H1 (cell line): Measurements from ENCODE around the gene LAMTOR3.

Source experiments
- CBX5 ChIP-seq: fragments of 300-800, 300-1000 bp; sonication (generic); IDR thresholded peaks from 2 replicates; pipeline ENCODE4 v1.7.1; 2016; ENCODE audit warnings: antibody characterized with exemption, low read length, low read depth
- CEBPB ChIP-seq: IDR thresholded peaks from 2 replicates; pipeline ENCODE4 v1.6.1; 2012; ENCODE audit warnings: low read depth, low read length
- CTCF ChIP-seq, 3 experiments: IDR thresholded peaks; 1 replicate in 2 of 3; 2 replicates in 1 of 3; pipeline versions ENCODE4 v1.5.1 to v1.6.1; 2011; ENCODE audit warnings: low read length in 3 of 3, mild to moderate bottlenecking in 3 of 3, inconsistent platforms in 2 of 3, low read depth in 1 of 3, moderate library complexity in 1 of 3; ENCODE audit not compliant: insufficient read depth in 1 of 3; ENCODE audit errors: control extremely low read depth in 1 of 3
- E2F6 ChIP-seq: IDR thresholded peaks from 2 replicates; pipeline ENCODE4 v1.6.1; 2012; ENCODE audit warnings: inconsistent platforms
- JUN ChIP-seq: IDR thresholded peaks from 2 replicates; pipeline ENCODE4 v1.6.1; 2011; ENCODE audit warnings: low read depth, mild to moderate bottlenecking, improper control_type of control experiment, low read length
- KDM1A ChIP-seq: fragments of 200-600, 300-600 bp; sonication (generic); IDR thresholded peaks from 2 replicates; pipeline ENCODE4 v1.7.1; 2016; ENCODE audit warnings: mild to moderate bottlenecking, low read length, borderline replicate concordance
- MAFK ChIP-seq: IDR thresholded peaks from 2 replicates; pipeline ENCODE4 v1.6.1; 2012; ENCODE audit warnings: low read depth, mild to moderate bottlenecking, improper control_type of control experiment, low read length
- POLR2A ChIP-seq, 2 experiments: IDR thresholded peaks; 1 replicate in 1 of 2; 2 replicates in 1 of 2; pipeline ENCODE4 v1.6.1; 2011; ENCODE audit warnings: low read depth in 2 of 2, low read length in 2 of 2, mild to moderate bottlenecking in 2 of 2; ENCODE audit errors: control extremely low read depth in 1 of 2
- SUZ12 ChIP-seq: fragments of 200-600 bp; sonication (generic); IDR thresholded peaks from 2 replicates; pipeline ENCODE4 v1.6.1; 2012; ENCODE audit warnings: mild to moderate bottlenecking, inconsistent platforms, low read length, moderate library complexity, mixed read lengths
- USF2 ChIP-seq: IDR thresholded peaks from 2 replicates; pipeline ENCODE4 v1.6.1; 2011; ENCODE audit warnings: low read length, improper control_type of control experiment
- ZNF274 ChIP-seq: IDR thresholded peaks from 2 replicates; pipeline ENCODE4 v1.7.0; 2012; ENCODE audit warnings: low read length, borderline replicate concordance; ENCODE audit errors: extremely low read depth

- TF ChIP-seq CTCF (IDR thresholded peaks at IDR 0.05; ENCODE audit: control extremely low read depth in 1 of 3, insufficient read depth in 1 of 3, low read depth in 1 of 3, low read length in 3 of 3) = peak in 2 of 3 experiments; percentile 42 to 49; a peak in 2 of 4 replicates
- no peak for TF ChIP-seq MAFK
- TF ChIP-seq POLR2A (IDR thresholded peaks at IDR 0.05; ENCODE audit: control extremely low read depth in 1 of 2, low read depth in 2 of 2, low read length in 2 of 2) = no peak
- no peak for TF ChIP-seq ZNF274
- no peak for TF ChIP-seq USF2
- TF ChIP-seq CEBPB = no peak
- TF ChIP-seq KDM1A = no peak
- TF ChIP-seq SUZ12 = no peak
- no peak for TF ChIP-seq CBX5
- no peak for TF ChIP-seq E2F6
- TF ChIP-seq JUN = no peak
Observed at GRCh38 chr4:99885063-99885664, 9.1 kb downstream of the LAMTOR3 start.
